SK-N-MC (cell line): ENCODE measurements around the gene SCN7A.

ENCODE experiments used
- DNase-seq: peaks from one replicate; pipeline ENCODE4 v3.0.0-alpha.2; 2011; ENCODE audit warnings: low read depth, low spot score
- H3K27ac ChIP-seq: fragments of 200-600 bp; sonication (generic); 2 replicates; pipeline ENCODE4 v1.5.1; 2016; ENCODE audit warnings: mixed run types
- H3K36me3 ChIP-seq: fragments of 200-600 bp; sonication (generic); 2 replicates; pipeline ENCODE4 v1.6.1; 2017; ENCODE audit warnings: antibody characterized with exemption, low read length, mixed read lengths; ENCODE audit not compliant: insufficient read depth
- H3K4me3 ChIP-seq: fragments of 200-600 bp; sonication (generic); 2 replicates; pipeline ENCODE4 v1.5.1; 2016
- H3K9ac ChIP-seq: fragments of 200-600 bp; sonication (generic); 2 replicates; pipeline ENCODE4 v1.8.0; 2017; ENCODE audit warnings: mixed run types, mixed read lengths; ENCODE audit not compliant: insufficient read length
- H3K9me3 ChIP-seq: fragments of 200-600 bp; sonication (generic); 2 replicates; pipeline ENCODE4 v1.6.1; 2017; ENCODE audit warnings: low read depth, mild to moderate bottlenecking, antibody characterized with exemption, low read length, moderate library complexity, mixed read lengths
- EZH2 ChIP-seq: fragments of 200-600 bp; sonication (generic); IDR thresholded peaks from one replicate; pipeline ENCODE4 v1.6.1; 2017; ENCODE audit warnings: antibody characterized with exemption
- FOXP2 ChIP-seq: optimal IDR thresholded peaks from 2 replicates; pipeline ENCODE3; 2011; ENCODE audit warnings: mild to moderate bottlenecking, moderate library complexity; ENCODE audit not compliant: insufficient read depth; ENCODE audit errors: extremely low read length, control extremely low read depth
- POLR2AphosphoS5 ChIP-seq: IDR thresholded peaks from 2 replicates; pipeline ENCODE4 v1.6.1; 2012; ENCODE audit warnings: mild to moderate bottlenecking, low read depth, low read length, borderline replicate concordance

SCN7A gene

GRCh38 chr2:166516712-166517303 is 22.8 kb upstream of the SCN7A start:
- Histone ChIP-seq H3K9me3 (no peaks in the 10 kb centered on the region), H3K36me3 (no peaks in the 10 kb centered on the region), H3K4me3 (no peak overlapping the region), H3K27ac (no peak overlapping the region), H3K9ac (no peak overlapping the region)
- TF ChIP-seq POLR2AphosphoS5: no peak
- DNase-seq: peak; percentile 37

- no peak overlapping the region for H3K9ac ChIP-seq
- no peak for DNase-seq
- H3K9me3 ChIP-seq: no peaks in the 10 kb centered on the region
- H3K27ac ChIP-seq: no peak overlapping the region
- no peak overlapping the region for H3K4me3 ChIP-seq
- no peaks in the 10 kb centered on the region for H3K36me3 ChIP-seq
- no peak for TF ChIP-seq FOXP2
- TF ChIP-seq POLR2AphosphoS5: no peak
- no peak for TF ChIP-seq EZH2
These were observed 19.9 kb upstream of the SCN7A start for GRCh38 chr2:166513952-166514351.

- Histone ChIP-seq H3K36me3 (no peaks in the 10 kb centered on the region), H3K4me3 (no peak overlapping the region), H3K9me3 (no peaks in the 10 kb centered on the region), H3K27ac (no peak overlapping the region), H3K9ac (no peak overlapping the region)
- no peak for DNase-seq
- TF ChIP-seq FOXP2: no peak
- TF ChIP-seq POLR2AphosphoS5: no peak
- no peak for TF ChIP-seq EZH2
These were observed 5.2 kb upstream of the SCN7A start for GRCh38 chr2:166499281-166499680.

- no peaks in the 10 kb centered on the region for H3K9me3 ChIP-seq
- no peaks in the 10 kb centered on the region for H3K36me3 ChIP-seq
- no peak for DNase-seq
- no peak overlapping the region for H3K4me3 ChIP-seq
- TF ChIP-seq EZH2: no peak
- no peak for TF ChIP-seq POLR2AphosphoS5
- no peak for TF ChIP-seq FOXP2
- H3K27ac ChIP-seq: no peak overlapping the region
- H3K9ac ChIP-seq: no peak overlapping the region
These were observed 2.6 kb downstream of the SCN7A start for GRCh38 chr2:166491461-166491860.

GRCh38 chr2:166487171-166487570 is 6.9 kb downstream of the SCN7A start:
- Histone ChIP-seq H3K4me3 (no peak overlapping the region), H3K9ac (no peak overlapping the region), H3K27ac (no peak overlapping the region), H3K36me3 (no peaks in the 10 kb centered on the region), H3K9me3 (no peaks in the 10 kb centered on the region)
- TF ChIP-seq FOXP2 (no peak), POLR2AphosphoS5 (no peak), EZH2 (no peak)
- DNase-seq: no peak

GRCh38 chr2:166485558-166486178 is 8.4 kb downstream of the SCN7A start:
- Histone ChIP-seq H3K36me3 (no peaks in the 10 kb centered on the region), H3K4me3 (no peak overlapping the region), H3K9ac (no peak overlapping the region), H3K9me3 (no peaks in the 10 kb centered on the region), H3K27ac (no peak overlapping the region)
- no peak for DNase-seq
- TF ChIP-seq POLR2AphosphoS5 (no peak), EZH2 (no peak), FOXP2 (no peak)

GRCh38 chr2:166472332-166472731 is 21.7 kb downstream of the SCN7A start:
- Histone ChIP-seq H3K9me3 (no peaks in the 10 kb centered on the region), H3K27ac (no peak overlapping the region), H3K9ac (no peak overlapping the region), H3K4me3 (no peak overlapping the region), H3K36me3 (no peaks in the 10 kb centered on the region)
- TF ChIP-seq EZH2 (no peak), FOXP2 (no peak), POLR2AphosphoS5 (no peak)
- DNase-seq: no peak

GRCh38 chr2:166468124-166469024 is 25.7 kb downstream of the SCN7A start:
- Histone ChIP-seq H3K9me3 (no peaks in the 10 kb centered on the region), H3K4me3 (no peak overlapping the region), H3K27ac (no peak overlapping the region), H3K36me3 (no peaks in the 10 kb centered on the region), H3K9ac (no peak overlapping the region)
- TF ChIP-seq POLR2AphosphoS5 (no peak), FOXP2 (no peak), EZH2 (no peak)
- peak; percentile 39 for DNase-seq

- TF ChIP-seq FOXP2 (no peak), EZH2 (no peak), POLR2AphosphoS5 (no peak)
- H3K9ac ChIP-seq: no peak overlapping the region
- DNase-seq: no peak
- H3K4me3 ChIP-seq: no peak overlapping the region
- no peaks in the 10 kb centered on the region; the same call in 1 of the 2 replicates for H3K9me3 ChIP-seq
- no peak overlapping the region for H3K27ac ChIP-seq
- H3K36me3 ChIP-seq: no peaks in the 10 kb centered on the region
These were observed 29.9 kb downstream of the SCN7A start for GRCh38 chr2:166464187-166464586.
